DLD1 (cell line): ENCODE data around the gene APPL1.

ENCODE experiments used
- in situ Hi-C: cut with HindIII; loops from 2 replicates; pipeline ENCODE4 v1.10.0; 2017; ENCODE audit warnings: low sequenced_read_pairs

The APPL1 gene, protein sequence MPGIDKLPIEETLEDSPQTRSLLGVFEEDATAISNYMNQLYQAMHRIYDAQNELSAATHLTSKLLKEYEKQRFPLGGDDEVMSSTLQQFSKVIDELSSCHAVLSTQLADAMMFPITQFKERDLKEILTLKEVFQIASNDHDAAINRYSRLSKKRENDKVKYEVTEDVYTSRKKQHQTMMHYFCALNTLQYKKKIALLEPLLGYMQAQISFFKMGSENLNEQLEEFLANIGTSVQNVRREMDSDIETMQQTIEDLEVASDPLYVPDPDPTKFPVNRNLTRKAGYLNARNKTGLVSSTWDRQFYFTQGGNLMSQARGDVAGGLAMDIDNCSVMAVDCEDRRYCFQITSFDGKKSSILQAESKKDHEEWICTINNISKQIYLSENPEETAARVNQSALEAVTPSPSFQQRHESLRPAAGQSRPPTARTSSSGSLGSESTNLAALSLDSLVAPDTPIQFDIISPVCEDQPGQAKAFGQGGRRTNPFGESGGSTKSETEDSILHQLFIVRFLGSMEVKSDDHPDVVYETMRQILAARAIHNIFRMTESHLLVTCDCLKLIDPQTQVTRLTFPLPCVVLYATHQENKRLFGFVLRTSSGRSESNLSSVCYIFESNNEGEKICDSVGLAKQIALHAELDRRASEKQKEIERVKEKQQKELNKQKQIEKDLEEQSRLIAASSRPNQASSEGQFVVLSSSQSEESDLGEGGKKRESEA

DNA sequence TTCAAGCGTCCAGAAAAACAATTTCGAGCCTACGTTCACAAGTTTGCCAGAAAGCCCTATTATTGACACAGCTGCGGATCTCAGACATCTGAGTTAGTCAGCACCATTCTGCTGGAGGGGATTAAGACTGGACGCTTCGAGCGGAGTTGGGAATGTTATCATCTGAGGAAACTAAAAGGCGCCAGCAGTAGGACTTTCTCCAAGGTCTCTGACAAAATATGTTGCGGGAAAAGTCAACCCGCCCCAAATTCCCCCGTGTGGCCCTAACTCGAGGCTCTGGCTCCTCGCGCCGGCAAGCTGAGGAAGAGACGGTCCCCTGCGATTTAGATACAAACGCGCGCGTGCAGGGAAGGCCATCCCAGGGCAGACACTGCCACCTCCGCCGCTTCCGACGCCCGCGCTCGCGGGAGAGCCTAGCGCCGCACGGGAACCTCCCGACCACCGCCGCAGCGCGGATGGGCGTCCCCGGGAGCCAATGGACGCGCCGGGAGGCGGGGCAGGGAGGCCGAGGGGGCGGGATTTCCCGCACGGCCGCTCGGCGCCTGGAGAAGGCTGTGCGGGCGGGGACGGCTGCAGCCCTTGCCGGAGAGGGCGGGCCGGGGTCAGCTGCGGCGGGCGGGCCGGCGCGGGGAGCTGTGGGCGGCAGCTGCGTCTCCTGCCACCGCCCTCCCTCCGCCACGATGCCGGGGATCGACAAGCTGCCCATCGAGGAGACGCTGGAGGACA is at the start of gene APPL1:
Gene APPL1 (plus strand): TSS at position 526 of the 726 bp plus-strand sequence. CDS start 155 bp downstream, at position 681.
- in situ Hi-C loops, result no loop called here

DNA sequence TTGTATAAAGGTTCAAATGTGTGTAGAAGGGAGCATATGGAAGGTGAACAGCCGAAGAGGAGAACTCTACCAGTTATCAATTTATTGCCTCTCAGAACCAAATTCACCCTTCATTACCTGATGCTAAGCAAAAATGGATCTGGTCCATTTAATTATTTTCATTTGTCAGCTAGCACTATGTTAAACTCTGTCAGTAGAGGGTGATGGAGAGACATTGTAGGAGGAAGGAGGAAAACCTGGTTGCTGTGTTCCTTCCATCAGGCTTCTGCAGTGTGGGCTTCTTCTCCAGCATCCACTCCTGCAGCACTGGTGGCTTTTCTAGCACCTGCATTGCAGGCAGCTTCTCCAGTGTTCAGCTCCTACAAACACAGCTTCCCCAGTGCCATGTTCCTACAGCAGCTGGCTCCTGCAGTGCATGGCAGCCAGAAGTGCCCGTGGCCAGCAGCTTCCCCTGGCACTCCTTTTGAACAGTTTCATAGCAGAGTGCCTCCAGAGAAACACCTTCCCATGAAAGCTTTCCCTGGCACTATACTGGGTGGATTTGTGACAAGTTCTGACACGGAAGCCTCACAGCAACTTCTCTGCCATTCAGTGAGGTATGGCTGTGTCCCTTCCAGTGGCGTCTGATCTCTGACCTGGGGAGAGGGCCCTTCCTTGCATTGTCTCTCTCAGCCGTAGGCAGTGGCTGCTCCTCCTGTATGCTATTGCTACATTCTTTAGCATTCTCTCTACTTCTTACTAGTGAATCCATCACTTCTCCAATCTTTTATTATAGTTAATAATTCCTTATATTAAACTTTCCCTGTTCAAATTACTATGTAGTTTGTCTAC is 47.7 kb upstream of the APPL1 start:
- in situ Hi-C loops, result no loop called here

DNA sequence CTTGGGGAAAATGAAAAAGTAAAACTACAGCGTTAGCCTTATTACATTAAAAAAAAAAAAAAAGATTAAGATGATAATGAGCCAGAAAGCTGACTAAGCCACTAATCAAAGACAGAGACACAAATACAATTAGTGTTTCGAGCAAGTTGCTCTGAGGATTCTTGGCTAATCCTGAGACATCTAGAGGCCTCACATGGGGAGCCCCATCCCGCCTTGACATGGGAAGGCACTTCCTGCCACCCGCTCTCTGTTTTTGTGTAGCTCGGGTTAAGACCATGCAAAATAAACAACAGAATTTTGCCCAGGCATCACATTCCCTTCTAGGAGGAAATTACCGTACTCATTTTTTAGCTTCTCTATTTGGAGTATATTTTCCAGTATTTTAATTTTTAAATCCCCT is 43.0 kb upstream of the APPL1 start:
- in situ Hi-C loops, result no loop called here

DNA sequence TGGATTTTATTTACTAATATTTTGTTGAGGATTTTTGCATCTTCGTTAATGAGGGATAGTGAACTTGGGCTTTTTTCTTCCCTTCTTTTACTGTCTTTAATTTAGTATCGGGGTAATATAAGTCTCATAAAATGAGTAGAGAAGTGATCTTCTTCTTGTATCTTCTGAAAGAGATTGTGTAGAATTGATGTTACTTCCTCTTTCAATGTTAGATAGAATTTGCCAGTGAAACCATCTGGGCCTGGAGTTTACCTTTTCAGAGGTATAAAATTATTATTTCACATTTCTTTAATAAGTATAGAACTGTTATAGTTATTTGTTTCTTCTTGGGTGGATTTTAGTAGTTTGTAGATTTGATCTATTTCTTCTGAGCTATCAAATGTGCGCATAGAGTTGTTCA is 35.5 kb upstream of the APPL1 start:
- in situ Hi-C loops, result no loop called here

DNA sequence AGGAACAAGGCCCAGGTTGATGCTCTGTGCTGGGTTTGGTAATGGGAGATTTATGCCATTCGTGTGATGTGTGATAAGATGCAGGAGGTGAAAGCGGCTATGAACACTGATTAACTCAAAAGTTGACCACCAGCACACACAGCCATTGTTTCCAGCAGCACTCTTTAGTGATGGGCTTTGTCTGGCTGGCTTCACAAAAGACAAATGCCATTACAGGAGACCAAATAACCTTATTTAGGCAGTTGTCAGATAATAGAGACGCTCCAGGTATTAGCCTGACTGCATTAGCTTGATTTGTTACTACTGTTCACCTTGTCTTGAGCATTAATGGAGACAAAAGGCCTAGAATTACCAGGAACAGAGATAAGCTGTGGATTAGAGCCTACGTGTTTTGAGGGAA is 32.9 kb upstream of the APPL1 start:
- in situ Hi-C loops, result no loop called here

DNA sequence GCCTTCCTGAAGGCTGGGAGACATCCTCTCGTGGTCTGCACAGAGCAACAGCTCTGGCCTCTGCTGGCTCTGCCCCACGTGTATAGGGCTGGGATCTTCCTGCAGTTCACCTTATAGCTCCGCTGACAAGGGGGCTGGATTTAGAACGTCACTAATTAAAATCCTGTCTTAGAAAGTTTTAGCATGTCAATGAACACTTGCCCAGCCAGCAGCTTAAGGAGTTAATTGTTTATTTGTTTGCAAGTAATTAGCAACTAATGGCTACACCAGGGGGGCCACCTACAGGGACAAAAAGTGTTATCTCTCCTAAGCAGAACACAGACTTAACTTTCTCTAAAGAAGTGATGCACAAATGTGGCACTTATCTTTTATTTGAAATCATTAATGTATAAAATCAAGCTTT is 27.6 kb upstream of the APPL1 start, which contains the start of gene HESX1:
Gene HESX1 (minus strand): TSS at position 84 of the 403 bp plus-strand sequence. CDS start 60 bp downstream, at position 24.
- in situ Hi-C loops, result no loop called here

DNA sequence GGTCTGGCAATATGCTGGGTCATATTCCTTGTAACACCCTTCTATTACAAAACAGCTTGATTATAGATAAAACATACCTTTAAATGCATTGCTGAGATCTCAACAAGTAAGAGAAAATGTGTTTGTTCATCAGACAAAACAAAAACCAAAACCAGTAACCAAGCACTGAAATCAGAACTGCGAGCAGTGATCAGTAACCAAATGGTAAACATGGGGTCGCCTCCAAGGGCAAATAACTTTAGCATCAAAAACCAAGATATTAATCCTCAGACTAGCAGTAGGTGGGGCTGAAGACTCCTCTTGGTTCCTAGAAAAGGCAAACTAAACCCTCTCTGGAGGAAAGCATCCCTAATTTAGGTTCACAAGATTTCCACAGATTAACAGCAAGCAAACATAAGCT is 21.1 kb upstream of the APPL1 start:
- in situ Hi-C loops, result no loop called here

DNA sequence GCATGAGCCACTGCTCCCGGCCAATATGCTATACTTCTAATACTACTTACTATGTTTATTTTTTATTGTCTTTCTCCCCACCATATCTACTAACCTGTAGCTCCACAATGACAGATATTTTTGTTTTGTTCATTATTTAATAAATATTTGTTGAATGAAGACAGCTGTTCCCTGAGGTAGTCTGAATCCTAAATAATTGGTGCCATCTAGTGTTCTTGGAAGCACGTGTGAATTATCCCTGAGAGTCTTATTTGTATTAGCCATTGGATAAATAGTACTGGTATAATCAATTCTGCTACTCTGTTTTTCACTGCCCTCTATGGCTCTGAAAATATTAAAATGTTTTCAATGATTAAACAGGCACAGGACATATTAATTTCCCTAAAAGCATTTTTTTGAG is 5.6 kb upstream of the APPL1 start:
- in situ Hi-C loops, result no loop called here

DNA sequence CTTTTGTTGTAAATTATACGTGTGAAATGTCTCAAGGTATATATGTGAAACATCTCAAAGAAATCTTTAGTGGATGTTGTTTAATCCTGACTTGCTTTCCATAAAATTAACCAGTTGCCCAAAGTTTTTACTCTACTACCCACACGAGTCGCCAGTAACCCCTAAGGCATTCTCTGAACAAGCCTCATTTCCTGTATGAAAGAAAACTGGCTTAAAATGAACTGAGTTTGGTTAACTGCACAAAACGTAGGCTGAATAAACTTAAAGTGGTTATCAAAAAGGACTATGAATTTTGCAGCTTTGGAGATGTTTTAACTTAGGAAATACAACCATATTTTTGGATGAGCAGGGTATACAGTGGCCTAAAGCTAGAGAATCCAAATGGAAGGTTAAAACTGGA is 2.7 kb upstream of the APPL1 start:
- in situ Hi-C loops, result no loop called here

DNA sequence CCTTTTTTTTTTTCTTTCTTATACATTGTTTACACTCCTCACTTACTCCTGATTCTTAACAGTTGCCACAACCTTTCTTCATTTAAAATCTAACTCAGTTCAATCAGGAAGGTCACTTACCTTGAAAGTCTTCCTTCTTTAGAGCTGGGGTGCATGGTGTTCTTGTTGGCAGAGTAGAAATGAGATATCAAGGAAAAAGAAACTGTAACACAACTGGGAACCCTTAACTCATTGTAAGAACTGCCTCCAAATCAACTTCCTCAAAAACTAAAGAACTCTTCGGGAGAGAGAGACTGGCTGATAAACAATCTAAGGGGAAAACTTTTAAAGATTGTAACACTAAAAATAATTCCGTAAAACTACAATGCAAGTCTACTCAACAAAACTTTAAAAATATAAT is 1.4 kb upstream of the APPL1 start:
- in situ Hi-C loops, result no loop called here

DNA sequence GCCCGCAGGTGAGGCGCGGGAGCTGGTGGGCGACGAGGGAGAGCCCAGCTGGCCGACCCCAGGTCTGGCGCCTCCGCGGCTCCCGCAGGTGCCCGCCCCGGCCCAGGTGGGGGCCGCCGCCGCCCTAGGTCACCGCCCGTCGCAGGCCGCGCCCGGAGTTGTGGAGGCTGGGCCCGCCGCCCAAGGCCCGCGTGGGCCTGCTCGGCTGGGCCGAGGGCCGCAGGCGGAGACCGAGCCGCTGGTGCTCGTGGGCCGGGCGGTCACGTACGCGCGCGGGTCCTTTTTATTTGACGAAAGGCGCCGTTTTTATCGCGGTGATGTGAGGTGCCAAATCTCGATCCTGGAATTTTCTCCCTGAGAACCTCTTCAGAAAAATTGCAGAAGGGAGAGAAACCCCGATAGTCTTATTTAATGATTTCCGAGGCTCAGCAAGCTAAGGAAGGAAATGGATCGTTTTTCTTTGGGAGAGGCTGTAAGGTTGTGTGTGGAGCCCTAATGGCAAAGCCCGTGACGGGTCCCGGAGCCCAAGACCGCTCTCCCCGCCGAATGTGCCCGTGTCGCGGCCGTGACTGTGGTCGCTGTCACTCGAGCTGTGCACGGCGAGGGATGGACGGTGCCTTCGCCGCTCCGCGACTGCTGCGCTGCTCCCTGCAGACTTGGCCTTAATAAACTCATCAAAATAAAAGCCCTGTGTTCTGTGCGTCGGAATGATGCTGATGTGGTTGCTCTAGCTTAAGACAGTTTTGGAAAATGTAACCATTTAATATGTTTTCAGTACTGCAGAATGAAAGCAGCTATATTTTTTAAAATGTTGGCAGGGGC is 612 bp downstream of the APPL1 start:
- in situ Hi-C loops, result no loop called here

DNA sequence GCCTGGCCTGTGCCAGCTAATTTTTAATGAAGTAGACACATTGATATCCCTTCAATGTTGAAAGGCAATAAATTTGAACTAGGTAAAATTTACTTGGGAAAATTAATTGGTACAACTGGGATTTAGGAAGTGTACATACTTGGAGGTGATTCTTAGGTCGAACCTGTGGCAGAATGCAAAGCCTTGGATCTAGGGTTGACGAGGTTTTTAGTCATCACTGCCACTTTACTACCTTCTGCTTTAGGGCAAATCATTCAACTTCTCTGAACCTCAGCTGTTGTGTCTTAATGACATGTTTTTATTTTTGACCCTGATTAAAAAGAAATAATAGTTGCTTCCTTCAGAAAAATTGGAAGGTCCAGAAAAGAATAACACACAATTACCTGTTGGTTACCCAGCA is 2.5 kb downstream of the APPL1 start:
- in situ Hi-C loops, result no loop called here

DNA sequence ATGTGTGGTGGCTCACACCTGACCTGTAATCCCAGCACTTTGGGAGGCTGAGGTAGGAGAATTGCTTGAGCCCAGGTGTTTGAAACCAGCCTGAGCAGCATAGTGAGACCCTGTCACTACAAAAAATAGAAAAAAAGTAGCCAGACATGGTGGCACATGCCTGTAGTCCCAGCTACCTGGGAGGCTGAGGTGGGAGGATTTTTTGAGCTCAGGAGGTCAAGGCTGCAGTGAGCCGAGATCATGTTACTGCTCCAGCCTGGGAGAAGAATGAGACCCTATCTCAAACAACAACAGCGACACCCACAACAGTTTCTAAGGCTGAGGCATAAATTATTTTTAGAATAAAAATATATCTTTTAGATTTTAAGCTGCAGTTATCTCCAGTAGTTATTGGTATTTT is 6.3 kb downstream of the APPL1 start:
- in situ Hi-C loops, result no loop called here

DNA sequence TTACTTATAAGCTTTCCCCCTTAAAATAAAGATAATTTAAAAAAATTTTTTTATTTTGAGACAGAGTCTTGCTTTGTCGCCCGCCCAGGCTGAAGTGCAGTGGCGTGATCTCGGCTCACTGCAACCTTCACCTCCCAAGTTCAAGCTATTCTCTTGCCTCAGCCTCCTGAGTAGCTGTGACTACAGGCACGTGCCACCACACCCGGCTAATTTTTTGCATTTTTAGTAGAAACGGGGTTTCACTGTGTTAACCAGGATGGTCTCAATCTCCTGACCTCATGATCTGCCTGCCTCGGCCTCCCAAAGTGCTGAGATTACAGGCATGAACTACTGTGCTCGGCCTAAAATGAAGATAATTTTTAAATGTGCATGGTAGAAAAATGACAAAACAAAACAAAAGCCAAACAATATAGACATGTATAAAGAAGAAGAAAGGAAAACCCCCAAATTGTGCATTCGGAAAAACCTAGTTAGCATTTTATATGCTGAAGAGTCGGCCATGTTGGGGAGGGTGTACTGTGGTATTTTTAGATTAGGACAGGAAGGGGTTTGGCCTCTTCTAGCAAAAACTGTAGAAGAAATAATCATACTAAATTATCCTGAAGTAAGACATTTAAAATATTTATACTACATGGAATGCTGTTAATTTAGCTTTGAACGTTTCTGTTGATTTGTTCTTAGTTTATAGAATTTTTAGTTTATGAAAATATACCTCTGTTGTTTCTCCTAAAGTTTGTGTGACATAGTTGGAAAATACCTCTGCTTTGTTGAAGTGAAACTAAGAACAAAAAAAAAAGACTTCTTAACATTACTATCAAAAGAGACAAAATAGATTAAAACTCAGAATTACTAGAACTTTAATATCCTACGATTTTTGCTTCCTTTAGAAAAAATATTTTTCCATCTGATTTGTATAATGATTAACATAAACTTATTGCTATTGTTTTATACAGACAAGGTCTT is 7.4 kb downstream of the APPL1 start:
- in situ Hi-C loops, result no loop called here

DNA sequence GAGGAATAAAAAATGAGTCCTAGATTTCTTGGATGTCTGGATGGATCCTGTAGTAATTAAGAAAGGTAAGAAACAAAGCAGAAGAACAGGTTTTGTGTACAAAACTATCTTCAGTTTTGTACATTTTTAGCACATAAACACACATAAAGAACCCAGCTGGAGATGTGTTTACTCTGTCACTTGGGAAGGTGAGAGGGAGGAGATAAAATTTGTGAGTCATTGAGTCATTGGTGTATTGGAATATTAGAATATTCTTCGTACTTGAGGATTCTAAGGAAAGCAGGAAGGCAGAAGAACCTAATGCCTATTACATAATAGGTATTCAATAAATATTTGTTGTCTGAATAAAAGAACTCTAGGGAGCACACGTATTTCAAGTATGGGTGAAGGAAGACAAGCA is 17.4 kb downstream of the APPL1 start:
- in situ Hi-C loops, result no loop called here

DNA sequence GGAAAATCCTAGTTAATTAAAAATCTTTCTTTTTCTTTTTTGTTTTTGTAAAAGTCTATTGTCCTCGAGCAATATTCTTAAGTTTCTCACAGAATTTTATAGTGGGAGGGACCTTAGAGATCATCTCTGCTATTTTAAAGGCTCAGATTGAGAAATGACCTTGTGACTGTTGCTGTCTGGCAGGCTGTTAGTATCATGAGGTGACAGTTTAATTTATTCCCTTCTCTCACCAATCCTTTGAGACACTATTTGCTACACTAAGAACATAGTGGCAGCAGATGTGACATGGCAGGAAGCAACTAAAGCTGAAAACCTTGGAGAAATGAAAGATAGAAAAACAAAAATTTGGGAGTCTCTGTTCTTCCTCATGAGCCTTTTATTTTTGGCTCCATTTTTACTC is 24.9 kb downstream of the APPL1 start:
- in situ Hi-C loops, result no loop called here

DNA sequence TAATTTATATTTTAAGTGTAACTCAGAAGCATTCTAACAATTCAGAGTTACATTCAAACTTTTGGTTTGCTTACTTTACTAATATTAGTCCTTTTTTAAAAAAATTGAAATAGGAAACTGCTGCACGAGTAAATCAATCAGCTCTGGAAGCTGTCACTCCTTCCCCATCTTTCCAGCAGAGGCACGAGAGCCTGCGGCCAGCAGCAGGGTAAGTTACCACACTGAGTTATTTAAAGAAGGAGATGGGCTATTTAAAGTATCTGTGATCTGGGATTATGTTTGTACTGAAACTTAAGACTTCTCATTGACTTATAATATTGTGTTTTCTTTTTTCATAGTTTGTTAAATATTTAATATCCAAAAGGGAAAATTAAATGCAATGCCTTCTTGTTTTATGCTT is 29.3 kb downstream of the APPL1 start:
- in situ Hi-C loops, result no loop called here

DNA sequence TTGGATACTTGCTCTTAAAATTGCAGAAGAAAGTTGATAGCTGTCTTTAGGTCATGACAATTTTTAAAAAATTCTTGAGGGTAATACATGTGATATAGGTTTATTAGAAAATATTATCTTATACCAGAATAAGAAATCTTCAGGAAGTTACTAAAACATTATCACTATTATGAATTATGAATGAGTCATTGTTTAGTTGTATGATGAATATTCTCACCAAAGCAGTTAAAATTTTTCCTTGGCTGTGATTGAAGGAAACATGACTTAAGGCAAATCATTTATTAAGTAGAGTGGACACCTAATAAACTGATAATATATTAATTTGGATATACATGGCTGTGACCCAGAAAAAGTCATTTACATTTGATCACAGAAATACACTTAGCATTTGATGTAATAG is 30.1 kb downstream of the APPL1 start:
- in situ Hi-C loops, result no loop called here

DNA sequence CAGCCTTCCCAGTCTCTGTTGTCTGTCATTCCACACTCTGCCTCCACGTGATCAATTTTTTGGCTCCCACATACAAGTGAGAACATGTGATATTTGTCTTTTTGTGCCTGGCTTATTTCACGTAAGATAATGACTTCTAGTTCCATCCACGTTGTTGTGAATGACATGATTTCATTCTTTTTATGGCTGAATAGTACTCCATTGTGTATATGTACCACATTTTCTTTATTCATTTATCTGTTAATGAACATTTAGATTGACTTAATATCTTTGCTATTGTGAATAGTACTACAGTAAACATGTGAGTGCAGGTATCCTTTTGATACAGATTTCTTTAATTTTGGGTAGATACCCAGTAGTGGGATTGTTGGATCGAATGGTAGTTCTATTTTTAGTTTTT is 33.6 kb downstream of the APPL1 start:
- in situ Hi-C loops, result no loop called here
